Stimulated activated CD8-positive, alpha-beta memory T cell treated with anti-CD3 and anti-CD28 coated beads, Interleukin-7, amount 100 ng/mL, for 4 hours (primary cell): ENCODE results near the gene CDH4.

Source experiments
- DNase-seq, 2 donors: peaks; one replicate each; pipeline ENCODE4 v3.0.0-alpha.2; 2020; ENCODE audit warnings: low read depth in 2 of 2

Gene CDH4

GRCh38 chr20:61601361-61601760 is 349.3 kb downstream of the CDH4 start:
- DNase-seq: no peak

GRCh38 chr20:61601853-61602252 is 349.8 kb downstream of the CDH4 start:
- no peak for DNase-seq

- DNase-seq: no peak
These were observed 351.7 kb downstream of the CDH4 start for GRCh38 chr20:61603715-61604114.

- no peak for DNase-seq
These were observed 352.5 kb downstream of the CDH4 start for GRCh38 chr20:61604549-61604948.

- no peak for DNase-seq
These were observed 353.2 kb downstream of the CDH4 start for GRCh38 chr20:61605283-61605682.

GRCh38 chr20:61605862-61606557 is 353.9 kb downstream of the CDH4 start:
- DNase-seq: no peak

- DNase-seq: no peak
These were observed 356.4 kb downstream of the CDH4 start for GRCh38 chr20:61608275-61609085.

- DNase-seq: no peak
These were observed 357.4 kb downstream of the CDH4 start for GRCh38 chr20:61609461-61609860.

- DNase-seq: no peak
These were observed 359.5 kb downstream of the CDH4 start for GRCh38 chr20:61611401-61612180.

GRCh38 chr20:61613917-61614705 is 362.1 kb downstream of the CDH4 start:
- no peak for DNase-seq

- no peak for DNase-seq
These were observed 362.6 kb downstream of the CDH4 start for GRCh38 chr20:61614706-61615100.

GRCh38 chr20:61615806-61616205 is 363.7 kb downstream of the CDH4 start:
- no peak for DNase-seq

GRCh38 chr20:61619751-61620150 is 367.7 kb downstream of the CDH4 start:
- no peak for DNase-seq

- no peak for DNase-seq
These were observed 368.1 kb downstream of the CDH4 start for GRCh38 chr20:61620174-61620573.

GRCh38 chr20:61621035-61621730 is 369.1 kb downstream of the CDH4 start:
- DNase-seq: no peak

GRCh38 chr20:61621852-61622251 is 369.8 kb downstream of the CDH4 start:
- DNase-seq: no peak

- no peak for DNase-seq
These were observed 371.4 kb downstream of the CDH4 start for GRCh38 chr20:61623451-61623850.

GRCh38 chr20:61625246-61625645 is 373.2 kb downstream of the CDH4 start:
- no peak for DNase-seq

GRCh38 chr20:61626412-61626811 is 374.4 kb downstream of the CDH4 start:
- DNase-seq: no peak

GRCh38 chr20:61627791-61628415 is 375.8 kb downstream of the CDH4 start:
- no peak for DNase-seq

- no peak for DNase-seq
These were observed 376.4 kb downstream of the CDH4 start for GRCh38 chr20:61628480-61628879.
